K562 (cell line): ENCODE measurements around the gene DDX20. TPM values are rescaled to one million over a fixed set of nuclear protein-coding genes. Genes with fewer than 3 reads are reported as not detected.

ENCODE experiments used
- ATAC-seq: fragments of 200-7000 bp; cut with Tn5 transposase; 3 replicates; pipeline ENCODE4 v1.9.1; 2020; ENCODE audit warnings: moderate library complexity
- BruUV-seq: library from RNA; stranded (reverse); fragments of 400-500 nt; replicated peaks from 2 replicates; lab custom pipeline; 2021; lab: Mats Ljungman, UMichigan
- CTCF ChIA-PET: fragments of 300-600 bp; formaldehyde crosslinking; extraction: SDS; loops from one replicate; lab custom pipeline; 2021; ENCODE audit warnings: low intra/inter-chr PET ratio; lab: Yijun Ruan, JAX
- POLR2A ChIA-PET: fragments of 300-600, 350-650 bp; sonication (Branson Sonifier 250); formaldehyde crosslinking; extraction: SDS; loops from one replicate; lab custom pipeline; 2021; ENCODE audit warnings: antibody characterized with exemption, inconsistent platforms; lab: Yijun Ruan, JAX
- DNase-seq, 4 experiments: peaks; one replicate each; pipeline versions ENCODE4 v3.0.0 to v3.0.0-alpha.2; 2011 to 2018; ENCODE audit warnings: low spot score in 3 of 4, mixed read lengths in 3 of 4; ENCODE audit errors: extremely low read depth in 1 of 4
- FAIRE-seq: peaks from 2 replicates; lab custom pipeline; 2011; peaks lifted over from hg19 to GRCh38; lab: Jason Lieb, UNC
- H2AFZ ChIP-seq: 2 replicates; pipeline ENCODE4 v1.6.0; 2011; ENCODE audit warnings: low read depth, low read length, control low read depth, inconsistent platforms
- H3K27ac ChIP-seq: fragments of 200-600 bp; 3 replicates; pipeline ENCODE4 v1.8.0; 2011; ENCODE audit warnings: low read depth, mild to moderate bottlenecking, control low read depth, inconsistent platforms, low read length, moderate library complexity, mixed read lengths; ENCODE audit errors: extremely low read depth
- H3K27me3 ChIP-seq, 2 experiments: fragments of 300-600 bp in 1 of 2; 2 replicates in 1 of 2; 3 replicates in 1 of 2; pipeline versions ENCODE4 v1.6.0 to v1.8.0; 2011; ENCODE audit warnings: inconsistent platforms in 2 of 2, low read length in 2 of 2, mild to moderate bottlenecking in 1 of 2, mixed read lengths in 1 of 2, moderate library complexity in 1 of 2; ENCODE audit not compliant: control insufficient read depth in 2 of 2, insufficient read depth in 2 of 2
- H3K36me3 ChIP-seq: fragments of 300-600 bp; 3 replicates; pipeline ENCODE4 v1.8.0; 2011; ENCODE audit warnings: mild to moderate bottlenecking, low read length, inconsistent platforms; ENCODE audit not compliant: control insufficient read depth, insufficient read depth
- H3K4me1 ChIP-seq, 2 experiments: fragments of 200-600 bp in 1 of 2; replicated peaks in 1 of 2; 2 replicates in 1 of 2; 3 replicates in 1 of 2; pipeline versions ENCODE4 v1.5.1 to v1.8.0; 2011; ENCODE audit warnings: inconsistent platforms in 2 of 2, low read length in 2 of 2, mild to moderate bottlenecking in 1 of 2, mixed read lengths in 1 of 2, moderate library complexity in 1 of 2; ENCODE audit not compliant: control insufficient read depth in 2 of 2, insufficient read depth in 2 of 2
- H3K4me2 ChIP-seq: 2 replicates; pipeline ENCODE4 v1.6.1; 2011; ENCODE audit warnings: low read length, control low read depth, inconsistent platforms, mixed read lengths; ENCODE audit not compliant: insufficient read depth
- H3K4me3 ChIP-seq: fragments of 200-600 bp; sonication (generic), shearing (Covaris generic); 2 replicates; pipeline ENCODE4 v1.5.1; 2016; ENCODE audit warnings: control low read depth, inconsistent platforms
- H3K79me2 ChIP-seq: fragments of 200-600 bp; 3 replicates; pipeline ENCODE4 v1.8.0; 2011; ENCODE audit warnings: low read length, inconsistent platforms; ENCODE audit not compliant: control insufficient read depth, insufficient read depth
- H3K9ac ChIP-seq, 2 experiments: 2 replicates each; pipeline versions ENCODE4 v1.6.0 to v1.6.1; 2011; ENCODE audit warnings: low read depth in 2 of 2, low read length in 2 of 2, control low read depth in 1 of 2, inconsistent platforms in 1 of 2, mild to moderate bottlenecking in 1 of 2, mixed read lengths in 1 of 2; ENCODE audit not compliant: insufficient read depth in 1 of 2
- H3K9me1 ChIP-seq: one replicate; pipeline ENCODE4 v1.6.0; 2011; ENCODE audit warnings: inconsistent platforms, mild to moderate bottlenecking, low read length, moderate library complexity; ENCODE audit not compliant: control insufficient read depth, insufficient read depth
- H3K9me3 ChIP-seq: replicated peaks from 2 replicates; pipeline ENCODE4 v1.5.1; 2011; ENCODE audit warnings: low read depth, low read length, inconsistent platforms; ENCODE audit not compliant: control insufficient read depth, insufficient read depth
- H4K20me1 ChIP-seq: replicated peaks from 2 replicates; pipeline ENCODE4 v1.6.1; 2011; ENCODE audit warnings: low read length, inconsistent platforms, mixed read lengths; ENCODE audit not compliant: control insufficient read depth, insufficient read depth
- EHMT2 ChIP-seq: fragments of 450-650 bp; IDR thresholded peaks from 2 replicates; pipeline ENCODE4 v1.6.1; 2018; ENCODE audit warnings: antibody characterized with exemption
- HCFC1 ChIP-seq: IDR thresholded peaks from 2 replicates; pipeline ENCODE4 v1.6.1; 2012; ENCODE audit warnings: low read depth, low read length, improper control_type of control experiment
- PHF21A ChIP-seq: fragments of 450-650 bp; IDR thresholded peaks from 2 replicates; pipeline ENCODE4 v1.6.1; 2017; ENCODE audit warnings: low read depth, borderline replicate concordance
- POLR2B ChIP-seq: fragments of 450-650 bp; IDR thresholded peaks from 2 replicates; pipeline ENCODE4 v1.6.1; 2018; ENCODE audit warnings: low read depth; ENCODE audit not compliant: partially characterized antibody
- PRPF4 ChIP-seq: fragments of 200-400 bp; formaldehyde crosslinking; IDR thresholded peaks from one replicate; pipeline ENCODE4 v1.6.1; 2017; ENCODE audit warnings: low read length, low read depth, mild to moderate bottlenecking; ENCODE audit not compliant: insufficient read depth, poor library complexity, severe bottlenecking
- SMAD4 ChIP-seq: fragments of 250-450 bp; sonication (Bioruptor Pico); conservative IDR thresholded peaks from 2 replicates; pipeline ENCODE4 v1.8.0; 2021; ENCODE audit warnings: inconsistent platforms, mild to moderate bottlenecking, moderate library complexity
- WGBS: fragments of 100-300 bp; shearing (Covaris generic); methylation state at CpG from one replicate; pipeline ENCODE4 v1.1.6; 2016; ENCODE audit warnings: low coverage, mixed read lengths; ENCODE audit not compliant: insufficient coverage; ENCODE audit errors: missing lambda C conversion rate; 5-methylcytosine and 5-hydroxymethylcytosine counted together
- in situ Hi-C: fragments of 300-500 bp; cut with MboI; formaldehyde crosslinking; loops from 4 replicates; pipeline ENCODE4 v1.15.0; 2018; ENCODE audit warnings: inconsistent platforms, mixed read lengths
- intact Hi-C: fragments of 100-400 bp; cut with micrococcal nuclease; formaldehyde crosslinking; loops from 2 replicates; pipeline ENCODE4 v1.14.2; 2022
- polyA plus RNA-seq, 8 experiments: library from polyadenylated mRNA; depleted of rRNA in 4 of 8; stranded (reverse) in 5 of 8; unstranded in 3 of 8; fragments of >200 nt; fragmentation: Nextera tagmentation in 2 of 8; fragmentation: Illumina TruSeq in 1 of 8; extraction: Ambion mirVana in 2 of 8; extraction: Trizol in 1 of 8; gene quantifications; 2 replicates each; pipeline versions ENCODE4 v1.2.1 to v1.2.3, GENCODE V29; 2011 to 2014; ENCODE audit warnings: inconsistent platforms in 1 of 8, missing spikeins in 1 of 8
- total RNA-seq, 7 experiments: library from RNA; depleted of rRNA in 6 of 7; stranded (reverse); fragments of >200 nt in 6 of 7; fragmentation: Illumina TruSeq in 2 of 7; extraction: Trizol in 2 of 7; gene quantifications; 2 replicates each; pipeline versions ENCODE4 v1.2.1 to v1.2.3, GENCODE V29; 2011 to 2021; ENCODE audit warnings: low replicate concordance in 1 of 7
- TF ChIP-seq, protein P1 (sequence below): sonication (generic); formaldehyde crosslinking; IDR thresholded peaks from 2 replicates; pipeline ENCODE4 v1.8.0; 2023; ENCODE audit warnings: missing genetic modification reagents, mild to moderate bottlenecking, borderline replicate concordance
- TF ChIP-seq, protein P2 (sequence below), 2 experiments: fragments of 450-650 bp in 1 of 2; sonication (generic) in 1 of 2; formaldehyde crosslinking in 1 of 2; IDR thresholded peaks; 2 replicates each; pipeline versions ENCODE4 v1.7.1 to v1.9.0; 2016 to 2022; ENCODE audit warnings: inconsistent platforms in 1 of 2, mild to moderate bottlenecking in 1 of 2, missing genetic modification reagents in 1 of 2

The DDX20 gene
- total and polyA plus RNA-seq, 9 of the 15 experiments (the other 6 are each of a cell fraction or from before 2014, with no cell fraction given) = 8.3 to 33.4 (median 24.5) TPM

DNA sequence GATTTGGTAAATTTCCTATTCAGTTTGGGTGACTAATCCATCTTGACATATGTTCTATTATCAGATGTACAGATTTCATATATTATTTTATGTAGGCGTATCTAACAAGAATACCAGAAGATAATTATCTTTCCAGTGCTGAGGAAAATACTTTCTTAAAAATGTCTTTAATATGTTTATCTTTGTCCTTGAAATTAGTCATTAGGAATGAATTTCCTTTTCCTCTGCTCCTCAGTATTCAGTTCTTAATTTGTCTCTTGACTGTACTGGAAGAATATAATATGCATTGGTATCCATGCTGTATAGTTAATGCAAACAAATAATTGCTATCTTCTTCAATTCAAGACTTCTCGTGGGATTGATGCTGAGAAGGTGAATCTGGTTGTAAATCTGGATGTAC is 6.6 kb downstream of the DDX20 start:
- intact Hi-C loops = no loop called here
- POLR2A ChIA-PET = no interaction called here
- TF ChIP-seq SMAD4 (CRISPR knock-in tag) = no peak
- TF ChIP-seq POLR2B = no peak
- TF ChIP-seq PHF21A = no peak
- TF ChIP-seq, protein P1, sequence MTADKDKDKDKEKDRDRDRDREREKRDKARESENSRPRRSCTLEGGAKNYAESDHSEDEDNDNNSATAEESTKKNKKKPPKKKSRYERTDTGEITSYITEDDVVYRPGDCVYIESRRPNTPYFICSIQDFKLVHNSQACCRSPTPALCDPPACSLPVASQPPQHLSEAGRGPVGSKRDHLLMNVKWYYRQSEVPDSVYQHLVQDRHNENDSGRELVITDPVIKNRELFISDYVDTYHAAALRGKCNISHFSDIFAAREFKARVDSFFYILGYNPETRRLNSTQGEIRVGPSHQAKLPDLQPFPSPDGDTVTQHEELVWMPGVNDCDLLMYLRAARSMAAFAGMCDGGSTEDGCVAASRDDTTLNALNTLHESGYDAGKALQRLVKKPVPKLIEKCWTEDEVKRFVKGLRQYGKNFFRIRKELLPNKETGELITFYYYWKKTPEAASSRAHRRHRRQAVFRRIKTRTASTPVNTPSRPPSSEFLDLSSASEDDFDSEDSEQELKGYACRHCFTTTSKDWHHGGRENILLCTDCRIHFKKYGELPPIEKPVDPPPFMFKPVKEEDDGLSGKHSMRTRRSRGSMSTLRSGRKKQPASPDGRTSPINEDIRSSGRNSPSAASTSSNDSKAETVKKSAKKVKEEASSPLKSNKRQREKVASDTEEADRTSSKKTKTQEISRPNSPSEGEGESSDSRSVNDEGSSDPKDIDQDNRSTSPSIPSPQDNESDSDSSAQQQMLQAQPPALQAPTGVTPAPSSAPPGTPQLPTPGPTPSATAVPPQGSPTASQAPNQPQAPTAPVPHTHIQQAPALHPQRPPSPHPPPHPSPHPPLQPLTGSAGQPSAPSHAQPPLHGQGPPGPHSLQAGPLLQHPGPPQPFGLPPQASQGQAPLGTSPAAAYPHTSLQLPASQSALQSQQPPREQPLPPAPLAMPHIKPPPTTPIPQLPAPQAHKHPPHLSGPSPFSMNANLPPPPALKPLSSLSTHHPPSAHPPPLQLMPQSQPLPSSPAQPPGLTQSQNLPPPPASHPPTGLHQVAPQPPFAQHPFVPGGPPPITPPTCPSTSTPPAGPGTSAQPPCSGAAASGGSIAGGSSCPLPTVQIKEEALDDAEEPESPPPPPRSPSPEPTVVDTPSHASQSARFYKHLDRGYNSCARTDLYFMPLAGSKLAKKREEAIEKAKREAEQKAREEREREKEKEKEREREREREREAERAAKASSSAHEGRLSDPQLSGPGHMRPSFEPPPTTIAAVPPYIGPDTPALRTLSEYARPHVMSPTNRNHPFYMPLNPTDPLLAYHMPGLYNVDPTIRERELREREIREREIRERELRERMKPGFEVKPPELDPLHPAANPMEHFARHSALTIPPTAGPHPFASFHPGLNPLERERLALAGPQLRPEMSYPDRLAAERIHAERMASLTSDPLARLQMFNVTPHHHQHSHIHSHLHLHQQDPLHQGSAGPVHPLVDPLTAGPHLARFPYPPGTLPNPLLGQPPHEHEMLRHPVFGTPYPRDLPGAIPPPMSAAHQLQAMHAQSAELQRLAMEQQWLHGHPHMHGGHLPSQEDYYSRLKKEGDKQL (CRISPR knock-in tag) = no peak
- TF ChIP-seq, protein P2, sequence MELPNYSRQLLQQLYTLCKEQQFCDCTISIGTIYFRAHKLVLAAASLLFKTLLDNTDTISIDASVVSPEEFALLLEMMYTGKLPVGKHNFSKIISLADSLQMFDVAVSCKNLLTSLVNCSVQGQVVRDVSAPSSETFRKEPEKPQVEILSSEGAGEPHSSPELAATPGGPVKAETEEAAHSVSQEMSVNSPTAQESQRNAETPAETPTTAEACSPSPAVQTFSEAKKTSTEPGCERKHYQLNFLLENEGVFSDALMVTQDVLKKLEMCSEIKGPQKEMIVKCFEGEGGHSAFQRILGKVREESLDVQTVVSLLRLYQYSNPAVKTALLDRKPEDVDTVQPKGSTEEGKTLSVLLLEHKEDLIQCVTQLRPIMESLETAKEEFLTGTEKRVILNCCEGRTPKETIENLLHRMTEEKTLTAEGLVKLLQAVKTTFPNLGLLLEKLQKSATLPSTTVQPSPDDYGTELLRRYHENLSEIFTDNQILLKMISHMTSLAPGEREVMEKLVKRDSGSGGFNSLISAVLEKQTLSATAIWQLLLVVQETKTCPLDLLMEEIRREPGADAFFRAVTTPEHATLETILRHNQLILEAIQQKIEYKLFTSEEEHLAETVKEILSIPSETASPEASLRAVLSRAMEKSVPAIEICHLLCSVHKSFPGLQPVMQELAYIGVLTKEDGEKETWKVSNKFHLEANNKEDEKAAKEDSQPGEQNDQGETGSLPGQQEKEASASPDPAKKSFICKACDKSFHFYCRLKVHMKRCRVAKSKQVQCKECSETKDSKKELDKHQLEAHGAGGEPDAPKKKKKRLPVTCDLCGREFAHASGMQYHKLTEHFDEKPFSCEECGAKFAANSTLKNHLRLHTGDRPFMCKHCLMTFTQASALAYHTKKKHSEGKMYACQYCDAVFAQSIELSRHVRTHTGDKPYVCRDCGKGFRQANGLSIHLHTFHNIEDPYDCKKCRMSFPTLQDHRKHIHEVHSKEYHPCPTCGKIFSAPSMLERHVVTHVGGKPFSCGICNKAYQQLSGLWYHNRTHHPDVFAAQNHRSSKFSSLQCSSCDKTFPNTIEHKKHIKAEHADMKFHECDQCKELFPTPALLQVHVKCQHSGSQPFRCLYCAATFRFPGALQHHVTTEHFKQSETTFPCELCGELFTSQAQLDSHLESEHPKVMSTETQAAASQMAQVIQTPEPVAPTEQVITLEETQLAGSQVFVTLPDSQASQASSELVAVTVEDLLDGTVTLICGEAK (IDR thresholded peaks at IDR 0.05) = no peak
- TF ChIP-seq, protein P2 (CRISPR knock-in tag; IDR thresholded peaks at IDR 0.05) = no peak
- TF ChIP-seq PRPF4 = no peak
- no peak for TF ChIP-seq HCFC1
- no peak for TF ChIP-seq EHMT2

More for the DNA sequence above, 6.6 kb downstream of the DDX20 start:
- H3K4me1 ChIP-seq = peaks cover 0 to 4% of the 10 kb centered on the region in 2 experiments; a peak in 2 of 5 replicates
- H3K9me1 ChIP-seq = no peaks in the 10 kb centered on the region
- DNase-seq (no peak), ATAC-seq (no peak), FAIRE-seq (no peak)
- H3K4me3 ChIP-seq = no peak overlapping the region
- no peaks in the 10 kb centered on the region for H3K9me3 ChIP-seq
- H3K36me3 ChIP-seq = peaks cover 93% of the 10 kb centered on the region
- 95% methylated on average over 2 of the region's 2 CpGs for WGBS
- H4K20me1 ChIP-seq = no peaks in the 10 kb centered on the region
- H3K27me3 ChIP-seq = no peaks in the 10 kb centered on the region
- no peak overlapping the region for H2AFZ ChIP-seq
- CTCF ChIA-PET = no interaction called here
- peaks cover 16% of the 10 kb centered on the region for H3K79me2 ChIP-seq
- in situ Hi-C loops = no loop called here
- H3K4me2 ChIP-seq = no peak overlapping the region
- H3K27ac ChIP-seq = no peak overlapping the region
- H3K9ac ChIP-seq = no peak overlapping the region
- no TSS peak for BruUV-seq
